A673 (cell line): ENCODE data around the gene BCL10.

Source experiments
- CTCF ChIP-seq: fragments of 300-800, 200-600 bp; sonication (generic); conservative IDR thresholded peaks from 2 replicates; pipeline ENCODE4 v1.5.1; 2017; ENCODE audit warnings: low read depth, mild to moderate bottlenecking, antibody characterized with exemption, low read length, moderate library complexity, mixed read lengths
- EZH2 ChIP-seq: fragments of 200-600 bp; sonication (generic); IDR thresholded peaks from 2 replicates; pipeline ENCODE4 v1.6.1; 2017; ENCODE audit warnings: borderline replicate concordance, low read depth, mild to moderate bottlenecking, mixed read lengths, antibody characterized with exemption, low read length; ENCODE audit not compliant: poor library complexity, severe bottlenecking

- TF ChIP-seq CTCF (no peak), EZH2 (no peak)
Observed at GRCh38 chr1:85268801-85269585, 7.4 kb downstream of the BCL10 start.
